ENCODE measurements around the gene PI4KA.
"Not testable (repeated sequence)": the region's sequence is repeated elsewhere in the genome, so short reads cannot be mapped to it uniquely, and the experiment has no call there.

DNA sequence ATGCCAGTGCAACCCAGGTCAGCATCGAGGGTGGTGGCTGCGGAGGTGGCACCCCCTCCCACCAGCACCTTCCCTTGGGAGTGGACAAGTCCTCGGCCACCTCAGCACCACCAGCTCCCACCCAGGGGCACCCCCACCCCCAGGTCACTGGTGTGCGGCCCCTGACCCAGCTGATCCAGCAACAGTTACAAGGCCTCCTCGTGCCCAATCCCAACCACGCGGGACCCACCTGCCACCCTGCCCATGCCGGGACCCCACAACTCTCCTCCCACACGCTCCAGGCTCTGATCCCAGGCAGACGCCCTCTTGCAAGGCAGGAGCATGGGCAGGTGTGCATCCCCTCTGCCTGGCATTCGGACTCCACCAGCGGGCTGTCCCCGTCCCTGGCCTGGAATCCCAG is 189.8 kb downstream of the PI4KA start:
- TF ChIP-seq, protein P1, sequence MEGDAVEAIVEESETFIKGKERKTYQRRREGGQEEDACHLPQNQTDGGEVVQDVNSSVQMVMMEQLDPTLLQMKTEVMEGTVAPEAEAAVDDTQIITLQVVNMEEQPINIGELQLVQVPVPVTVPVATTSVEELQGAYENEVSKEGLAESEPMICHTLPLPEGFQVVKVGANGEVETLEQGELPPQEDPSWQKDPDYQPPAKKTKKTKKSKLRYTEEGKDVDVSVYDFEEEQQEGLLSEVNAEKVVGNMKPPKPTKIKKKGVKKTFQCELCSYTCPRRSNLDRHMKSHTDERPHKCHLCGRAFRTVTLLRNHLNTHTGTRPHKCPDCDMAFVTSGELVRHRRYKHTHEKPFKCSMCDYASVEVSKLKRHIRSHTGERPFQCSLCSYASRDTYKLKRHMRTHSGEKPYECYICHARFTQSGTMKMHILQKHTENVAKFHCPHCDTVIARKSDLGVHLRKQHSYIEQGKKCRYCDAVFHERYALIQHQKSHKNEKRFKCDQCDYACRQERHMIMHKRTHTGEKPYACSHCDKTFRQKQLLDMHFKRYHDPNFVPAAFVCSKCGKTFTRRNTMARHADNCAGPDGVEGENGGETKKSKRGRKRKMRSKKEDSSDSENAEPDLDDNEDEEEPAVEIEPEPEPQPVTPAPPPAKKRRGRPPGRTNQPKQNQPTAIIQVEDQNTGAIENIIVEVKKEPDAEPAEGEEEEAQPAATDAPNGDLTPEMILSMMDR (conservative IDR thresholded peaks at IDR 0.05 in 1 of 2, IDR thresholded peaks at IDR 0.05 in 1 of 2; ENCODE audit: extremely low read depth in 1 of 2, insufficient read depth in 1 of 2, low read depth in 1 of 2, low read length in 2 of 2), result not testable (repeated sequence)
- TF ChIP-seq EZH2 (IDR thresholded peaks at IDR 0.05; ENCODE audit: borderline replicate concordance, low read length), result not testable (repeated sequence)

All from mammary epithelial cell (primary cell).